Nephron (organoid): ENCODE measurements around the gene ZNF213.

ENCODE experiments used
- H3K27ac Mint-ChIP-seq, 3 experiments: 2 replicates each; pipeline ENCODE4 v1.8.0; 2020; ENCODE audit warnings: mixed read lengths in 3 of 3, mild to moderate bottlenecking in 2 of 3, moderate library complexity in 1 of 3
- H3K27me3 Mint-ChIP-seq: 2 replicates; pipeline ENCODE4 v1.8.0; 2021; ENCODE audit warnings: low read depth, mild to moderate bottlenecking, moderate library complexity, mixed read lengths
- H3K36me3 Mint-ChIP-seq: 2 replicates; pipeline ENCODE4 v1.8.0; 2020; ENCODE audit warnings: low read depth, mixed read lengths
- H3K4me1 Mint-ChIP-seq: 2 replicates; pipeline ENCODE4 v1.8.0; 2020; ENCODE audit warnings: mixed read lengths
- H3K4me3 Mint-ChIP-seq, 3 experiments: 2 replicates each; pipeline ENCODE4 v1.8.0; 2020; ENCODE audit warnings: mild to moderate bottlenecking in 3 of 3, mixed read lengths in 3 of 3, moderate library complexity in 2 of 3
- H3K9me3 Mint-ChIP-seq: 2 replicates; pipeline ENCODE4 v1.8.0; 2020; ENCODE audit warnings: mixed read lengths
- CTCF ChIP-seq, 3 experiments: fragments of 200-600 bp; sonication (generic); IDR thresholded peaks; one replicate each; pipeline ENCODE4 v1.5.0; 2021; ENCODE audit warnings: antibody characterized with exemption in 3 of 3; ENCODE audit not compliant: unreplicated experiment in 3 of 3

The ZNF213 gene

DNA sequence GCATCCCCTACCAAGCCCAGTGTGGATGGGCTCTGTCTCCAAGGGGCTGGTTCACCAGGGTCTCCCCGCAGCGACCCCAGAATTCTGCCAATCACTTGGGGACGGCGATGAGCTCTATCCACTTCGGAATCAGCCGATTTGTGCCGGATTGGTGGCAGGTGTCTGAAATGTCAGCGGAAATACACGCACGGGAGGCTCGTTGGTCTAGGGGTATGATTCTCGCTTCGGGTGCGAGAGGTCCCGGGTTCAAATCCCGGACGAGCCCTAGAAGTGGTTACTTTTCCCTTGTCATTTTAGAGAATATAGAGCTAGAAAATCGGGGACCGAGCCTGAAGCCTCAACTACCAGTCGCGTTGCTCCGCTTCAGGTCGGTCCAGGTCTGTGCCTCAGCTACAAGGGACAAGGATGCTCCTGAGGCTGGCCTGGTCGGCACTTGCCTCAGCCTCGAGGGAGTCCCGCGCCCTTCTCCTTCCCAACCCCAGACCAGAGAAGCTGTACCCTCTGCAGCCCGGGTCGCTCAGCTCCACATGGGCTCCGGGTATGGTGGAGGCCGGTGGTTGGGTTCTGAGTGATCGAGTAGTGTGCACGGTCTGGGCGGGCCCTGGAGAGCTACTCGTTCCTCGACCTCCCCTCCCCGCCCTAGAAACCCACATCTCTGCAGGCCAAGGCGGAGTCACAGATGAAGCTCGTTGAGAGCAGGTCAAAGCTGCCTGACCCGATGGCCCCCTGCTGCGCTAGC, 37.2 kb downstream of the ZNF213 start:
- Mint-ChIP-seq H3K27ac (no peak overlapping the region), H3K4me1 (peaks cover 9% of the 10 kb centered on the region), H3K27me3 (peaks cover 96% of the 10 kb centered on the region), H3K9me3 (peaks cover 7% of the 10 kb centered on the region), H3K4me3 (no peak overlapping the region), H3K36me3 (no peaks in the 10 kb centered on the region)
- no peak for TF ChIP-seq CTCF (IDR thresholded peaks at IDR 0.05; ENCODE audit: unreplicated experiment in 3 of 3)

- no peaks in the 10 kb centered on the region for H3K36me3 Mint-ChIP-seq
- H3K9me3 Mint-ChIP-seq = peaks cover 9% of the 10 kb centered on the region
- H3K4me3 Mint-ChIP-seq = peak overlapping the region; percentile 39 to 68 (median 47)
- H3K27me3 Mint-ChIP-seq = peaks cover 98% of the 10 kb centered on the region
- no peak overlapping the region for H3K27ac Mint-ChIP-seq
- TF ChIP-seq CTCF (IDR thresholded peaks at IDR 0.05; ENCODE audit: unreplicated experiment in 3 of 3) = peak in 2 of 3 experiments; percentile 29 to 45
- peaks cover 9% of the 10 kb centered on the region for H3K4me1 Mint-ChIP-seq
Observed at GRCh38 chr16:3173892-3174617, 39.2 kb downstream of the ZNF213 start.

DNA sequence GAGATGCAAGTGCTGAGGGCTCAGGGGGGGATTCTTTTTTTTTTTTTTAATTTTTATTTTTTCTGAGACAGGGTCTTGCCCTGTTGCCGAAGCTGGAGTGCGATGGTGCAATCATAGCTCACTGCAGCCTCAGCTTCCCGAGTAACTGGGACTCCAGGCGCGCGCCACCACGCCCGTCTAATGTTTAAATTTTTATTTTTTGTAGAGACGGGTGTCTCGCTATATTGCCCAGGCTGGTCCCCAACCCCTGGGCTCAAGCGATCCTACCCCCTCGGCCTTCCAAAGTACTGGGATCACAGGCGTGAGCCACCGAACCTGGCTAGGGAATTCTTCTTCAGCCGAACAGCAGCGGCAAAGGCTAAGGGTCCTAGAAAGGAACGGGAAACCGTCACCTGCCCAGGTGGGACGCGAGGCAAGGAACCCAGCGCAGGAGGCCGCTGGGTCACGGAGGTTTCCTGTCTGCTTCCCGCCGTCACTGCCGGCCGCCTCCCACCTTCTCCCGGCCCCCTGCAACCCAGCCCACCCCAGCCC, 39.9 kb downstream of the ZNF213 start:
- no peak for TF ChIP-seq CTCF (IDR thresholded peaks at IDR 0.05; ENCODE audit: unreplicated experiment in 3 of 3)
- H3K4me3 Mint-ChIP-seq = peak overlapping the region in 1 of 3 experiments; percentile 68
- H3K4me1 Mint-ChIP-seq = peaks cover 9% of the 10 kb centered on the region
- no peaks in the 10 kb centered on the region for H3K36me3 Mint-ChIP-seq
- no peak overlapping the region for H3K27ac Mint-ChIP-seq
- H3K9me3 Mint-ChIP-seq = peaks cover 9% of the 10 kb centered on the region
- peaks cover 98% of the 10 kb centered on the region for H3K27me3 Mint-ChIP-seq

GRCh38 chr16:3175157-3176093, 40.6 kb downstream of the ZNF213 start:
- Mint-ChIP-seq H3K4me3 (peak overlapping the region in 2 of 3 experiments; percentile 9 to 40), H3K27me3 (peaks cover 98% of the 10 kb centered on the region), H3K4me1 (peaks cover 9% of the 10 kb centered on the region), H3K27ac (no peak overlapping the region), H3K9me3 (peaks cover 12% of the 10 kb centered on the region), H3K36me3 (no peaks in the 10 kb centered on the region)
- no peak for TF ChIP-seq CTCF (IDR thresholded peaks at IDR 0.05; ENCODE audit: unreplicated experiment in 3 of 3)

DNA sequence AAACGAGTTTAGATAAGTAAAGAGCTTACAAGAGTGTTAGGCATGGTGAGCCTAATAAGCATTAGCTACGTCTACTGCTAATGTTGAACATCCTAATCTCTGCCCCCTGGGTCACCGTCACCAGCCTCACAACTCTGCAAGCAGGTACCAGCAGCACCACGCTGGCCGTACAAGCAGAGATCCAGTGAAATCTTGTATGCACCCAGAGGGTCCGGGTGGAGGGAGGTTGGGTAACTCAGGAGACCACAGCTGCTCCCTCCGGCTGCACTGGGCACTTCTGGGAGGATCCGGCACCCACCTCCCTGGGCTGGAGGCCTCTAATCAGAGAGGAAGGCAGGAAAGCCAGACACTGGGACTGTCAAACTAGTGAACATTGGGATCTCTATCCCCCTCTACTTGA, 44.8 kb downstream of the ZNF213 start:
- peaks cover 100% of the 10 kb centered on the region for H3K27me3 Mint-ChIP-seq
- TF ChIP-seq CTCF (IDR thresholded peaks at IDR 0.05; ENCODE audit: unreplicated experiment in 3 of 3) = no peak
- no peaks in the 10 kb centered on the region for H3K36me3 Mint-ChIP-seq

More for the DNA sequence above, 44.8 kb downstream of the ZNF213 start:
- Mint-ChIP-seq H3K4me1 (peaks cover 15% of the 10 kb centered on the region), H3K27ac (no peak overlapping the region), H3K9me3 (peaks cover 7% of the 10 kb centered on the region), H3K4me3 (no peak overlapping the region)
